ENCODE results near the gene MYO5C.

MYO5C gene

GRCh38 chr15:52213206-52213605, 82.4 kb downstream of the MYO5C start:
- no peak for DNase-seq (ENCODE audit: low read depth in 2 of 2)

- peak; percentile 21 to 26 for DNase-seq (ENCODE audit: low read depth in 2 of 2)
Measured at GRCh38 chr15:52208306-52208946, 87.2 kb downstream of the MYO5C start.

- DNase-seq (ENCODE audit: low read depth in 2 of 2), result no peak
Measured at GRCh38 chr15:52207191-52207590, 88.4 kb downstream of the MYO5C start.

- no peak for DNase-seq (ENCODE audit: low read depth in 2 of 2)
Measured at GRCh38 chr15:52206446-52206845, 89.2 kb downstream of the MYO5C start.

- DNase-seq (ENCODE audit: low read depth in 2 of 2), result no peak
Measured at GRCh38 chr15:52204657-52205056, 90.9 kb downstream of the MYO5C start.

GRCh38 chr15:52200831-52201365, 94.7 kb downstream of the MYO5C start:
- no peak for DNase-seq (ENCODE audit: low read depth in 2 of 2)

- DNase-seq (ENCODE audit: low read depth in 2 of 2), result no peak
Measured at GRCh38 chr15:52199271-52199670, 96.3 kb downstream of the MYO5C start.

- DNase-seq (ENCODE audit: low read depth in 2 of 2), result no peak
Measured at GRCh38 chr15:52196891-52197290, 98.7 kb downstream of the MYO5C start.

GRCh38 chr15:52193791-52194190, 101.8 kb downstream of the MYO5C start:
- no peak for DNase-seq (ENCODE audit: low read depth in 2 of 2)

- no peak for DNase-seq (ENCODE audit: low read depth in 2 of 2)
Measured at GRCh38 chr15:52193321-52193720, 102.3 kb downstream of the MYO5C start.

- DNase-seq (ENCODE audit: low read depth in 2 of 2), result no peak
Measured at GRCh38 chr15:52191207-52191606, 104.4 kb downstream of the MYO5C start, which contains the start of gene GNB5. Gene GNB5 (minus strand): TSS chr15:52191392. CDS start chr15:52184676, 6,716 bp downstream.

- no peak for DNase-seq (ENCODE audit: low read depth in 2 of 2)
Measured at GRCh38 chr15:52186651-52187486, 108.7 kb downstream of the MYO5C start.

- no peak for DNase-seq (ENCODE audit: low read depth in 2 of 2)
Measured at GRCh38 chr15:52185151-52185561, 110.4 kb downstream of the MYO5C start.

- DNase-seq (ENCODE audit: low read depth in 2 of 2), result no peak
Measured at GRCh38 chr15:52184721-52185120, 110.9 kb downstream of the MYO5C start.

- no peak for DNase-seq (ENCODE audit: low read depth in 2 of 2)
Measured at GRCh38 chr15:52183562-52184173, 111.9 kb downstream of the MYO5C start.

- no peak for DNase-seq (ENCODE audit: low read depth in 2 of 2)
Measured at GRCh38 chr15:52181938-52182780, 113.4 kb downstream of the MYO5C start.

GRCh38 chr15:52180851-52181450, 114.7 kb downstream of the MYO5C start:
- no peak for DNase-seq (ENCODE audit: low read depth in 2 of 2)

- DNase-seq (ENCODE audit: low read depth in 2 of 2), result no peak
Measured at GRCh38 chr15:52180196-52180835, 115.3 kb downstream of the MYO5C start.

- DNase-seq (ENCODE audit: low read depth in 2 of 2), result peak; percentile 22 to 25
Measured at GRCh38 chr15:52179278-52180195, 116.1 kb downstream of the MYO5C start.

All from fibroblast of skin of left biceps (primary cell).